ENCODE data around the gene COMMD7. TPM values are rescaled to one million over a fixed set of nuclear protein-coding genes. Genes with fewer than 3 reads are reported as not detected.
"Not testable (repeated sequence)": the region's sequence is repeated elsewhere in the genome, so short reads cannot be mapped to it uniquely, and the experiment has no call there.

Gene COMMD7
- total RNA-seq, 6 experiments from 2014 or later, result 45.4 to 58.4 (median 51.5) TPM

- DNase-seq, result peak; percentile 54
- H3K9me3 Mint-ChIP-seq, result no peaks in the 10 kb centered on the region
- H3K27ac Mint-ChIP-seq, result peak overlapping the region; percentile 85
- no peak for TF ChIP-seq CTCF (IDR thresholded peaks at IDR 0.05)
- H3K27me3 Mint-ChIP-seq (ENCODE audit: insufficient read depth), result peaks cover 2% of the 10 kb centered on the region
- peaks cover 26% of the 10 kb centered on the region for H3K36me3 Mint-ChIP-seq (ENCODE audit: low read depth)
- peak overlapping the region; percentile 39 for H3K4me3 Mint-ChIP-seq
- H3K4me1 Mint-ChIP-seq (ENCODE audit: low read depth), result peaks cover 30% of the 10 kb centered on the region
These were observed 35.3 kb downstream of the COMMD7 start for GRCh38 chr20:32707691-32708581.

GRCh38 chr20:32706486-32706885 is 36.8 kb downstream of the COMMD7 start:
- H3K27me3 Mint-ChIP-seq (ENCODE audit: insufficient read depth), result peaks cover 1% of the 10 kb centered on the region
- peak overlapping the region; percentile 51 for H3K4me3 Mint-ChIP-seq
- H3K27ac Mint-ChIP-seq, result peak overlapping the region; percentile 64; the same call in 1 of the 2 replicates
- H3K9me3 Mint-ChIP-seq, result no peaks in the 10 kb centered on the region
- H3K4me1 Mint-ChIP-seq (ENCODE audit: low read depth), result peaks cover 30% of the 10 kb centered on the region
- DNase-seq, result no peak
- no peak for TF ChIP-seq CTCF (IDR thresholded peaks at IDR 0.05)
- H3K36me3 Mint-ChIP-seq (ENCODE audit: low read depth), result peaks cover 32% of the 10 kb centered on the region

GRCh38 chr20:32702706-32703425 is 40.4 kb downstream of the COMMD7 start:
- no peaks in the 10 kb centered on the region for H3K9me3 Mint-ChIP-seq
- H3K4me1 Mint-ChIP-seq (ENCODE audit: low read depth), result peaks cover 6% of the 10 kb centered on the region
- no peak for DNase-seq
- H3K27ac Mint-ChIP-seq, result no peak overlapping the region; the same call in 1 of the 2 replicates
- H3K4me3 Mint-ChIP-seq, result no peak overlapping the region
- H3K27me3 Mint-ChIP-seq (ENCODE audit: insufficient read depth), result no peaks in the 10 kb centered on the region; the same call in 1 of the 2 replicates
- peaks cover 27% of the 10 kb centered on the region for H3K36me3 Mint-ChIP-seq (ENCODE audit: low read depth)
- no peak for TF ChIP-seq CTCF (IDR thresholded peaks at IDR 0.05)

- H3K9me3 Mint-ChIP-seq, result no peaks in the 10 kb centered on the region
- peaks cover 4% of the 10 kb centered on the region; the same call in 1 of the 2 replicates for H3K36me3 Mint-ChIP-seq (ENCODE audit: low read depth)
- no peaks in the 10 kb centered on the region for H3K4me1 Mint-ChIP-seq (ENCODE audit: low read depth)
- H3K27ac Mint-ChIP-seq, result no peak overlapping the region
- DNase-seq, result no peak
- H3K4me3 Mint-ChIP-seq, result no peak overlapping the region
- H3K27me3 Mint-ChIP-seq (ENCODE audit: insufficient read depth), result no peaks in the 10 kb centered on the region; the same call in 1 of the 2 replicates
- TF ChIP-seq CTCF (IDR thresholded peaks at IDR 0.05), result no peak
These were observed 45.7 kb downstream of the COMMD7 start for GRCh38 chr20:32697608-32698007.

GRCh38 chr20:32695089-32695488 is 48.2 kb downstream of the COMMD7 start:
- Mint-ChIP-seq H3K36me3 (ENCODE audit: low read depth) (no peaks in the 10 kb centered on the region), H3K27me3 (ENCODE audit: insufficient read depth) (no peaks in the 10 kb centered on the region), H3K4me1 (ENCODE audit: low read depth) (peaks cover 4% of the 10 kb centered on the region; the same call in 1 of the 2 replicates), H3K27ac (no peak overlapping the region), H3K4me3 (no peak overlapping the region), H3K9me3 (no peaks in the 10 kb centered on the region)
- TF ChIP-seq CTCF (IDR thresholded peaks at IDR 0.05), result no peak
- no peak for DNase-seq

GRCh38 chr20:32688966-32689365 is 54.3 kb downstream of the COMMD7 start:
- not testable (repeated sequence) for DNase-seq; H3K36me3 Mint-ChIP-seq (ENCODE audit: low read depth); H3K27ac Mint-ChIP-seq; H3K4me3 Mint-ChIP-seq; H3K9me3 Mint-ChIP-seq; H3K27me3 Mint-ChIP-seq (ENCODE audit: insufficient read depth)
- peaks cover 17% of the 10 kb centered on the region for H3K4me1 Mint-ChIP-seq (ENCODE audit: low read depth)
